Measurements from ENCODE around the gene ZFYVE21.
"Not testable (repeated sequence)": the region's sequence is repeated elsewhere in the genome, so short reads cannot be mapped to it uniquely, and the experiment has no call there.

Gene ZFYVE21

GRCh38 chr14:103763730-103764488 is 48.3 kb downstream of the ZFYVE21 start:
- no peak for DNase-seq (ENCODE audit: low read depth)

- DNase-seq (ENCODE audit: low read depth): no peak
These were observed 49.9 kb downstream of the ZFYVE21 start for GRCh38 chr14:103765526-103765925.

GRCh38 chr14:103767336-103767894 is 51.8 kb downstream of the ZFYVE21 start:
- DNase-seq (ENCODE audit: low read depth): no peak

GRCh38 chr14:103770500-103770899 is 54.9 kb downstream of the ZFYVE21 start:
- DNase-seq (ENCODE audit: low read depth): no peak

- DNase-seq (ENCODE audit: low read depth): no peak
These were observed 55.3 kb downstream of the ZFYVE21 start for GRCh38 chr14:103770902-103771301.

- DNase-seq (ENCODE audit: low read depth): no peak
These were observed 56.6 kb downstream of the ZFYVE21 start for GRCh38 chr14:103772078-103772712.

- no peak for DNase-seq (ENCODE audit: low read depth)
These were observed 57.9 kb downstream of the ZFYVE21 start for GRCh38 chr14:103773521-103773920.

- no peak for DNase-seq (ENCODE audit: low read depth)
These were observed 59.9 kb downstream of the ZFYVE21 start for GRCh38 chr14:103775506-103775905.

- not testable (repeated sequence) for DNase-seq (ENCODE audit: low read depth)
These were observed 60.7 kb downstream of the ZFYVE21 start for GRCh38 chr14:103776319-103776718.

GRCh38 chr14:103782376-103782775 is 66.8 kb downstream of the ZFYVE21 start:
- no peak for DNase-seq (ENCODE audit: low read depth)

Data from HS-27A (cell line).